Cardiac muscle cell (in vitro differentiated cells and primary cell): Measurements from ENCODE around the gene TUBA1A. TPM values are rescaled to one million over a fixed set of nuclear protein-coding genes. Genes with fewer than 3 reads are reported as not detected.
"Not testable (repeated sequence)": the region's sequence is repeated elsewhere in the genome, so short reads cannot be mapped to it uniquely, and the experiment has no call there.

Experiments
- DNase-seq, 2 donors: peaks; one replicate each; pipeline versions ENCODE4 v3.0.0 to v3.0.0-alpha.2; 2010 to 2017; ENCODE audit warnings: low read depth in 1 of 2, low spot score in 1 of 2
- H3K27ac ChIP-seq: fragments of 200-600 bp; sonication (generic); 2 replicates; pipeline ENCODE4 v1.5.1; 2016
- H3K27me3 ChIP-seq: fragments of 200-600 bp; sonication (generic); 2 replicates; pipeline ENCODE4 v1.6.0; 2016; ENCODE audit warnings: control low read depth
- H3K36me3 ChIP-seq: fragments of 200-600 bp; sonication (generic); 2 replicates; pipeline ENCODE4 v1.5.1; 2016; ENCODE audit warnings: control low read depth
- H3K4me1 ChIP-seq: fragments of 200-600 bp; sonication (generic); 2 replicates; pipeline ENCODE4 v1.8.1; 2017; ENCODE audit warnings: low read depth, mild to moderate bottlenecking, mixed run types
- H3K4me3 ChIP-seq: fragments of 200-600 bp; sonication (generic); 2 replicates; pipeline ENCODE4 v1.5.1; 2016; ENCODE audit warnings: mild to moderate bottlenecking
- H3K9me3 ChIP-seq: fragments of 200-600 bp; sonication (generic); 2 replicates; pipeline ENCODE4 v1.5.1; 2017; ENCODE audit warnings: low read depth, mild to moderate bottlenecking, control low read depth
- CTCF ChIP-seq: IDR thresholded peaks from 2 replicates; pipeline ENCODE4 v1.5.1; 2012; ENCODE audit warnings: low read depth, mild to moderate bottlenecking, low read length
- polyA plus RNA-seq: library from polyadenylated mRNA; unstranded; fragments of >200 nt; fragmentation: Nextera tagmentation; extraction: Ambion mirVana; gene quantifications from 2 replicates; pipeline ENCODE4 v1.2.1, GENCODE V29; 2016
- total RNA-seq: library from RNA; depleted of rRNA; stranded (reverse); fragments of >200 nt; gene quantifications from 2 replicates; pipeline ENCODE4 v1.2.3, GENCODE V29; 2016

Gene TUBA1A
- total and polyA plus RNA-seq, 2 experiments from 2014 or later = 509 to 1,070 TPM

- H3K27ac ChIP-seq = no peak overlapping the region
- no peaks in the 10 kb centered on the region for H3K9me3 ChIP-seq
- peak in 1 of 2 donors; percentile 89 for DNase-seq
- no peak overlapping the region for H3K4me3 ChIP-seq
- TF ChIP-seq CTCF = no peak
- H3K27me3 ChIP-seq = no peaks in the 10 kb centered on the region
- H3K4me1 ChIP-seq = peaks cover 18% of the 10 kb centered on the region
- no peaks in the 10 kb centered on the region for H3K36me3 ChIP-seq
These were observed 9.7 kb upstream of the TUBA1A start for GRCh38 chr12:49198431-49199155.

GRCh38 chr12:49197256-49197655, 8.4 kb upstream of the TUBA1A start:
- no peaks in the 10 kb centered on the region for H3K9me3 ChIP-seq
- TF ChIP-seq CTCF = no peak
- no peaks in the 10 kb centered on the region for H3K27me3 ChIP-seq
- H3K4me1 ChIP-seq = peaks cover 18% of the 10 kb centered on the region
- no peak overlapping the region for H3K4me3 ChIP-seq
- no peak for DNase-seq
- no peaks in the 10 kb centered on the region for H3K36me3 ChIP-seq
- no peak overlapping the region for H3K27ac ChIP-seq

GRCh38 chr12:49195736-49196135, 6.9 kb upstream of the TUBA1A start:
- no peak for TF ChIP-seq CTCF
- DNase-seq = no peak
- no peak overlapping the region for H3K4me3 ChIP-seq
- H3K36me3 ChIP-seq = no peaks in the 10 kb centered on the region
- no peaks in the 10 kb centered on the region for H3K27me3 ChIP-seq
- peak overlapping the region; percentile 27 for H3K27ac ChIP-seq
- H3K9me3 ChIP-seq = no peaks in the 10 kb centered on the region
- H3K4me1 ChIP-seq = peaks cover 4% of the 10 kb centered on the region

- H3K9me3 ChIP-seq, H3K4me1 ChIP-seq, H3K27ac ChIP-seq, DNase-seq, H3K36me3 ChIP-seq, H3K4me3 ChIP-seq, H3K27me3 ChIP-seq: not testable (repeated sequence)
These were observed 4.9 kb upstream of the TUBA1A start for GRCh38 chr12:49193746-49194145.

GRCh38 chr12:49191498-49191897, 2.6 kb upstream of the TUBA1A start:
- H3K36me3 ChIP-seq, H3K9me3 ChIP-seq, H3K27ac ChIP-seq, H3K4me1 ChIP-seq, H3K27me3 ChIP-seq, H3K4me3 ChIP-seq, DNase-seq: not testable (repeated sequence)

GRCh38 chr12:49190974-49191373, 2.1 kb upstream of the TUBA1A start:
- no peak overlapping the region for H3K27ac ChIP-seq

More at GRCh38 chr12:49190974-49191373, 2.1 kb upstream of the TUBA1A start:
- Histone ChIP-seq H3K36me3 (peaks cover 3% of the 10 kb centered on the region), H3K4me3 (no peak overlapping the region), H3K9me3 (no peaks in the 10 kb centered on the region), H3K4me1 (no peaks in the 10 kb centered on the region), H3K27me3 (no peaks in the 10 kb centered on the region)
- no peak for DNase-seq
- no peak for TF ChIP-seq CTCF
